GM19438 (cell line): ENCODE results near the gene ZSCAN1.
"Not testable (repeated sequence)": the region's sequence is repeated elsewhere in the genome, so short reads cannot be mapped to it uniquely, and the experiment has no call there.

Experiments used
- ATAC-seq: cut with Tn5 transposase; IDR thresholded peaks from one replicate; pipeline ENCODE4 v1.9.1; 2021; ENCODE audit warnings: low read depth; ENCODE audit not compliant: unreplicated experiment

The ZSCAN1 gene, protein sequence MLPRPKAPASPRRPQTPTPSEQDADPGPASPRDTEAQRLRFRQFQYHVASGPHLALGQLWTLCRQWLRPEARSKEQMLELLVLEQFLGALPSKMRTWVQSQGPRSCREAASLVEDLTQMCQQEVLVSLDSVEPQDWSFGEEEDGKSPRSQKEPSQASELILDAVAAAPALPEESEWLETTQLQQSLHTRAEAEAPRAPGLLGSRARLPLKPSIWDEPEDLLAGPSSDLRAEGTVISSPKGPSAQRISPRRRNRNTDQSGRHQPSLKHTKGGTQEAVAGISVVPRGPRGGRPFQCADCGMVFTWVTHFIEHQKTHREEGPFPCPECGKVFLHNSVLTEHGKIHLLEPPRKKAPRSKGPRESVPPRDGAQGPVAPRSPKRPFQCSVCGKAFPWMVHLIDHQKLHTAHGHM

DNA sequence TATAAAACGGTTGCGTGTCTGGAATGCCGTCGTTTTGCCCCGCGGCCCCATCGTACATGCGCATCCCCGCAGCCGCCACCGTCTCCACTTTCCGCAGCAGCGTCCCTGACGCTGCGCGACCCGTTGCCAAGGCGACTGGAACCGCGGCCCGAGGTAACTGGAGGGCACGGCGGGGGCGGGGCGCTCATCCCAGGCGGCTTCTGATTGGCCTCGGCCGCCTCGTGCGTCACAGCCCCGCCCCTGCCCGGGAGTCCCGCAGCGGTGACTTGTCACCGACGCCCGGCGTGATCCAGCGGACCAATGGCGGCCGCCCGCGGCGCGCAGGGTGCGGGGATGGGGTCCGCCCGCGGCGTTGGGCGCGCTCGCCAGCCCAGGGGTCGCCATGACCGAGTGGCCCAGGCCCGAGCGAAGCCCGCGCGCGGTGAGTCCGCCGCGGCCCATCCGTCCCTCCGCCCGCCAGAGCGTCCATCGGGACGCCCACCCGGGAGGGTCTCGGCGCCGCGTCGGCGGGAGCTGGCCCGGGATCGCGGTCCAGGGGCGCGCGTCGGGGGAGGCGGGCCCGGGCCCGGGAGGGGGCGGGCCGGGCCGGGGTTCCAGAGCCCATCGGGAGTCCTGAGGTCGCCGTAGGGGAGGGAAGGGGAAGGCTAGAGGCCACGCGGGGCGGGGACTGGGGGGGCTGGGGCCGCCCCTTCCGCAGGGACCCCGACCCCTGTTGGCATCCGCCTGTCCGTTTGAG, at the start of gene ZSCAN1:
Gene ZSCAN1, plus strand, starts transcription at position 285 of the 736 bp plus-strand sequence. CDS start 3,812 bp downstream, outside the sequence.
- ATAC-seq = no peak

DNA sequence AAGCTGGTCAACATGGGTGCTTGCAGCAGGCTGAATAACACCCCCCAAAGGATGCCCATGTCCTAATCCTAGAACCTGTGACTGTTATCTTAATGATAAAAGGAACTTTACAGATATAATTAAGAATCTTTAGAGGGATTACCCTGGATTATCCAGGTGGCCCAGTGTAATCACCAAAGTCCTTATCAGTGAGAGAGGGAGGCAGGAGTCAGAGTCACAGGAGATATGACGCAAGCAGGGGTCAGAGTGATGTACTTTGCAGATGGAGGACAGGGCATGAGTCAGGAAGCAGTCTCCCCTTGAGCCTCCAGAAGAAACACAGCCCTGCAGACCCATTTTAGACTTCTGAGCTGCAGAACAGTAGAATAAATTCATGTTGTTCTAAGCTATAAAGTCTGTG, 41.0 kb upstream of the ZSCAN1 start:
- no peak for ATAC-seq

DNA sequence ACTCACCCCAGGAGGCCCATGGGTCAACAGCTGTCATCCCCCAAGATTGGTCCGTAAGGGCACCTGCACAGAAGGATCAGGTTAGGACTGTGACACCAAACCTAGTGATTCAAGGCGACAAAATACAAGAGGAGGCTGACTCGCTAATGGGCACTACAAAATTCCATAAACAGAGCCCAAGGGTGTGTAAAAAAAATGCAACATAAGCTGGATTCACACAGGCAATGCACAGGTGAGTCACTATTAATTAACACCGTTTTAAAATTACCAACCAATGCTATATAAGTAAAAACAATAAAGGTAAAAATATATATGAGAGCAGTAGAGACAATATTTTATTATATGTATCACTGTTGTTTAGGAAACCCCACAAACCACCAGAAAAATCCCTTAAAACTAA, 33.1 kb upstream of the ZSCAN1 start:
- ATAC-seq = no peak

DNA sequence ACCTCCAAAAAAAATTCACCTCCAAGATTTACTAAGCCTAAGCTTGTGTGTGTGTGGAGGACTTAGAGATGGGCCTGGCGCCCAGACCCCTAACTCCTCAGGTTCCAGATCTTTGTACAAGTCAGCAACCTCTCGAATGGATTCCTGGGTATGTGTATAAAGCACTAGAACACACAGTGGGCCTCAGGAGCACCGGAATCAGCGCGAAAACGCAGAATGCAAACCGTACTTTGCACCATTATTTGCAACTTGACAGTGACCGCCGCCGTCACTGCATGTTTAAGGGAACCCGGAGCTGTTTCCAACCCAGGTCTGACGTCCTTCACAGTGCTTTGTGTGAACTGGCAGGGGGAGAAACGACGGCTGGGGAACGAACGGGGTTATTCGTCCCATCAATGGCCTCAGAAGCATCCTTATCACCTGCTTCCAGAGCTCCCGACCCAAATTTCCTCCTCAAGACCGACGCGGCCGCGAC, 31.9 kb upstream of the ZSCAN1 start:
- peak; percentile 17 for ATAC-seq

DNA sequence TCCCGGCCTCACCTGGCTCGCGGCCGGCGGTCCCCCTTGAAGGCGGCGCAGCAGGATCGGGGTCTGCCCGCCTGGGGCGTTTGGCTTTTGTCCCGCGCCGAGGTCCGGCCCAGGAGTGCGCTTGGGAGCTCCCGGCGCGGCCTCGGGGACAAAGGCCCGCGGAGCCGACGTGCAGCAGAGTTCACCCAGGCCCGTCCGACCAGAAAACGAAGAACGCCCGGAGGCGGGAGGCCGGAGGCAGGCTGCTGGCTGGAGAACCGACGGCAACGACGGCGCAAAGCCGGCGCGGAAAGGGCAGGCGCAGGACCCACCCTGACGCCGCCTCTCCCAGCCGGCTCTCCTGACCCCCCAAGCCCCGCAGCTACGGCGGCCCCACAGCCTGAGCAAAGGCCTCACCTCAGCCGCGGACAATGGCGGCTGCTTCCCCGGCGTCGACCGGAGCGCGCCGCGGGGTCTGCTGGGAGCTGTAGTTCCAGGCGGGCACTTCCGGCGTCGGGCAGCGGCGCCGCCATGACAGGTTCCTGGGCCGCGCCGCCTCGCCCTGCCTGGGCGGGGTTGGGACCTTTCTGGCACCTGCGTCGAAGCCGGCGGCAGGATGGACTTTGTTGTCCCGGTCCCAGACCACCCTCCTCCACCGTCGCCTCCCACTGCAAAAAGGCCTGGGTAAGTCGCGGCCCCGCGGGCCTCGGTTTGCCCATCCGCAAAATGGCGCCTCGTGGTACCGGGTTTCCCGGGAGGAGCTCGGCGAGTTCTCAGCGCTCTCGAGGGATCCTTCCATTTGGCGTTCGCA, 31.2 kb upstream of the ZSCAN1 start, which contains the start of gene ZNF606:
Gene ZNF606, minus strand, starts transcription at position 437 of the 790 bp plus-strand sequence. CDS start 1,501 bp downstream, outside the sequence.
- ATAC-seq = peak; percentile 90

DNA sequence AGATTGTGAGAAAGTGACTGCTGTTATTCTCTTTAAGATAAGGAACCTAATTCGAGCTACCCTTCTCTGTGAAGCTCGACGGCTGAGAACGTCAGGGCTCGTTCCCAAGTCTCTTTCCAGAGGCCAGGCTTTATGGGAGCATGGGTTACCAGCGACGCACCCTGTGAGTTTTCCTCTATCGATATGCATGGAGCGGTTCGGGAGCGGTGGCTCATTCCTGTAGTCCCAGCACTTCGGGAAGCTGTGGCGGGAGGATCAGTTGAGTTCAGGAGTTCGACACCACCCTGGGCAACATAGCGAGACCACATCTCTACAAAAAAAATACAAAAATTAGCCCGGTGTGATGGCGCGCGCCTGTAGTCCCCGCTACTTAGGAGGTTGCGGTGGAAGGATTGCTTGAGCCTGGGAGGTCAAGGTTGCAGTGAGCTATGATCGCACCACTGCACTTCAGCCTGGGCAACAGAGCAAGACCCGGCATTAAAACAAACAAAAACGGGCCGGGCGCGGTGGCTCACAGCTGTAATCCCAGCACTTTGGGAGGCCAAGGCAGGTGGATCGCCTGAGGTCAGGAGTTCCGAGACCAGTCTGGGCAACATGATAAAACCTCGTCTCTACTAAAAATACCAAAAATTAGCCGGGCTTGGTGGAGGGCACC, 30.5 kb upstream of the ZSCAN1 start:
- ATAC-seq = no peak

DNA sequence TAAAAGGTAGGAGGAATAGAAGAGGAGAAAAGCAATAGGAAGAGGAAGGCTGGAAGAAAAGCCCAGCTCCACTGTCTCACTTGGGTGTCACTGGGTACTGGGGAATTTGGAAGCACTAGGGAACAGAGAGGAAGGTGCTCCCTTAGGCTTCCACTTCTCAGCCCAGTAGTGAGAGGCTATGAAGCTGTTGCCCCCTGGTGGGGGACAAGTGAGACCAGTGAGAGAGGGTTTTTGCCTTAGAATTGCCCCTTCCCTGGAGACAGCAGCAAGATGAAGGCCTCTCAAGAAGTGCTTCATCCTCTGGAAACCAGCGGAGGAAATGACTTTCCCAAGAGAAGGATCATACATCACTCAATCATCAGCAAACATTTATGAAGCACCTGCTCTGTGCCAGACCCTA, 26.5 kb upstream of the ZSCAN1 start:
- ATAC-seq = no peak

DNA sequence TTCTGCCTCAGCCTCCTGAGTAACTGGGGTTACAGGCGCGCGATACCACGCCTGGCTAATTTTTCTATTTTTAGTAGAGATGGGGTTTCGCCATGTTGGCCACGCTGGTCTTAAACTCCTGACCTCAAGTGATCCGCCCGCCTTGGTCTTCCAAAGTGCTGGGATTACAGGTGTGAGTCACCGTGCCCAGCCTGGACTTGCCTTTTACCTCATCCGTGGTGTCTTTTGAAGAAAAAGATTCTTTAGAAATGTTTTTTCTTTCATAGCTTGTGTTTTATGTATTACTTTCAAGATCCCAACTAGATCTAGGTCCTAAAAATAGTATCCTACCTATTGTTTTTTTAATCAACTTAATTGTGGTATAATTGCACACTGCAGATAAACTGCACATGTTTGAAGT, 24.9 kb upstream of the ZSCAN1 start:
- not testable (repeated sequence) for ATAC-seq

DNA sequence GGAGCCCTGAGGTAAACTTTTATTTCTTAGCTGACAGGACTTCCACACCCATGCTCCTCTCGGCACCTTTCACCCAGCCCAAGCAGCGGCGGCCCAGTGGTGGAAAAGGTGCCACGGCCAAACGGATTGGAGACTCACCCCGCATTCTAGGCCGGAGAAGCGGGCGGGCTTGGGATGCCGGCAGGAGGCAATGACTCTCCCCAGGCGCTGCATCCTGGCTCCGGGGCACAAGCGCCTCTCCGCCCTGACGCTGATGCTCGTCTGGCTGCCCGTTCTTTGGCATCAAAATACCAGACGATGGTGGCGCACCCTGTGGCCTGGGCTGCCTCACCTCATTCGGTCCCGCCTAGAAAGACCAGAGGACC, 24.5 kb upstream of the ZSCAN1 start:
- ATAC-seq = no peak

DNA sequence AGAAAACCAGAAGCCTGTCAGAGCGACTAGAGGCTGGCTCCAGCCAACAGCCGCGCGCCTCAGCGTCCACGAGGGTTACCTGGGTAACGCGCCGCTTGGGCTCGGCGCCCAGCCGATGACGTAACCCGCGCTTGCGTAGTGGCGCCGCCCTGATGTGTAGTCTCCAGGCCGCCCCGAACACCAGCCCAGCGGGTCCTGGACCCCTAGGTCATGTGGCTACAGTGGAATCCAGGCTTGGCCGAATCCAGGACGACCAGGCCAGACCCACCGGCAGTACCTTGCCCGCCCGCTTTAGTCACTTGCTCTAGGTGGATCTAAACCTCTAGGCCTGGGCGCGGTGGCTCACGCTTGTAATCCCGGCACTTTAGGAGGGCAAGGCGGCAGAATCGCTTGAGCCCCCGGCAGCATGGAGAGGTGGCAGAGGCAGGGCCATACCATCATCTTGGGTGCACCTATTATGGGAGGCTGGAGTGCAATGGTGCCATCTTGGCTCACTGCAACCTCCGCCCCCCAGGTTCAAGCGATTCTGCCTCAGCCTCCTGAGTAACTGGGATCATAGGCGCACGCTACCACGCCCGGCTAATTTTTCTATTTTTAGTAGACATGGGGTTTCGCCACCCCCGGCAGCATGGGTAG, 24.0 kb upstream of the ZSCAN1 start:
- peak; percentile 72 for ATAC-seq

DNA sequence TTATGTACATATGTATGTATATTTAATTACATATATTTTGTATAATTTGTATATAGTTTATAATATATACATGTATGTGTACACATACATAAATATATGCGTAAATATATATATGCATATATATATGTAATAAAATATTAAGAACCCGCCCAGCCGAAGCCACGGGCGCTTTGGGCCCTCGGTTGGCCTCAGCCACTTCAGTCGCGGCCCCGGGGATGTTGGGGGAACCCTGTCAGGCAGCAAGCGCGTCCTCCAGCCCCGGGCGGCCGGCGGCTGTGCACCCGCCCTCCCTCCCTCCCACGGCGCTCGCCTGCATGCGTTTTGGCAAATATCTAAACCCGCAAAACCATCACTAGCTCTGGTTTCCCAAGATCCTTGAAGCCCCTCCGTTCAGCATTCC, 23.3 kb upstream of the ZSCAN1 start:
- no peak for ATAC-seq

DNA sequence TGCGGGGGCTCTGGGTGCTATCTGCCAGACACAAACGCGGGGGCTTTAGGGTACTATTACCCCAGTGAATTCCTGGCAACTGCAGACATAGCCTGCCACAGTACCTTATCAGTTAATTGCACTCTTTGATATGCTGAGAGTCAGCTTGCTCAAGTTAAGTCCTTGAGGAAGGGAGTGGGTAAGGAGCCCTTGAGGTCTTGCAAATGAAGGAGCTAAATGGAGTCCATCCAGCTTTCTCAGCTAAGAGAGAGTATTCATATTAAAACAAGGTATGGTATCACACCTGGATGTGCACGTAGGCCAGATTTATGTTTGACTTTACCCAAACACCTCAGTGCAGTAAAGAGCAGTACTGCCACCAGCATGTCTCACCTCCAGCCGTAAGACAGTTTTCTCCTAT, 19.7 kb upstream of the ZSCAN1 start:
- ATAC-seq = no peak

DNA sequence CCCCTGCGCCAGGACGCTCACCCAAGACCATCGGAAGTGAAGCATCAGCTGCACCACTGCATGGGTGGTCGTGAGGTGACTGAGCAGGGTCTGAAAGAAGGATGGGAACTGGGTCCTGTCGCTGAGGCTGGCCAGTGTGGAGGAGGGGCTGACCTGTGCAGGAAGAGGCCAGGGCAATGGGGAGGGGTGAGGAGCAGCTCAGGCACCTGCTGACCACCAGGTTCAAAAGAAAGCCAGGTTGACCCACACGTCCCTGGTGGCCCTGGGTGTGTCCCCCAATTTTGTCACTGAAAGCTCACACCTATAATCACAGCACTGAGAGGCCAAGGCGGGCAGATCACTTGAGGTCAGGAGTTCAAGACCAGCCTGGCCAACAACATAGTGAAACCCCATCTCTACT, 13.7 kb upstream of the ZSCAN1 start:
- ATAC-seq = no peak

DNA sequence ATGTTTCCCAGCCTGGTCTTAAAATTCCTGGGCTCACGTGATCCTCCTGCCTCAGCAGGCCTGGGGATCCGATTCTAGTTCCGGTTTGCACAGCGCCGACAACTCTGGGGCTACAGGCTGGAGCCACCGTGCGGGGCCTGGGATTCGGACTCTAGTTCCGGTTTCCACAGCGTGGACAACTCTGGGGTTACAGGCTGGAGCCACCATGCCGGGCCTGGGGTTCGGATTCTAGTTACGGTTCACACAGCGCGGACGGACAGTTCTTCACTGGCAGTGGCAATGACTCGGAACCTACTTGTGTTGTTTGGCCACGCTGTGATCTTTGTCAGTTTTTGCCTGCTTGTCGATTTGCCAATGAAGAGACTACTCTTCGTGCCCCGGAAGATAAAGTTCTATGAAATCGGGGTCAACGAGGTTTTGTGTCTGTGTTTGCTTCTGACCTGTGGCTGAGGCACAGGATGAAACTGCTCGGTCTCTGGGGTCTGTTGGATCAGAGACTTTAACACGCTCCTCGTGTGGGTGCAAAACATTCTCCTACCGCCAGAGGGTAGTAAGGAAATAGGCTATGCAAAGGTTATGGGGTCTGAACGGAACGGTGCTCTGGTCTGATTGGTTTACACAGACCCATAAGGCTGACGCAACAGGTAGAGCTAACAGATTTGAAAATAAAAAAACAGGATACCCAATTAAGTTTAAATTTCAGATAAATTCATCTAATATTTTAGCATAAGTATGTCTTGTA, 12.1 kb upstream of the ZSCAN1 start:
- no peak for ATAC-seq

DNA sequence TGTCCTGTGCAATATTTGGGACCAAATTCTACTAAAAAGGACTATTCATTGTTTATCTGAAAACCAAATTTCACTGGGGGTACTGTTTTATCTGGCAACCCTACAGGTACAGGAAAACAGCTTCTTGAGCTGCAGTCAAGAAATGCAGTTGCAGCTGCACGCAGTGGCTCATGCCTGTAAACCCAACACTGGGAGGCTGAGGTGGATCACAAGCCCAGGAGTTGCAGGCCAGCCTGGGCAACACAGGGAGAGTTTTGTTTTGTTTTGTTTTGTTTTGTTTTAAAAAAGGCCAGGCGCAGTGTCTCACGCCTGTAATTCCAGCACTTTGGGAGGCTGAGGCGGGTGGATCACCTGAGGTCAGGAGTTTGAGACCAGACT, 11.6 kb upstream of the ZSCAN1 start:
- ATAC-seq = no peak

DNA sequence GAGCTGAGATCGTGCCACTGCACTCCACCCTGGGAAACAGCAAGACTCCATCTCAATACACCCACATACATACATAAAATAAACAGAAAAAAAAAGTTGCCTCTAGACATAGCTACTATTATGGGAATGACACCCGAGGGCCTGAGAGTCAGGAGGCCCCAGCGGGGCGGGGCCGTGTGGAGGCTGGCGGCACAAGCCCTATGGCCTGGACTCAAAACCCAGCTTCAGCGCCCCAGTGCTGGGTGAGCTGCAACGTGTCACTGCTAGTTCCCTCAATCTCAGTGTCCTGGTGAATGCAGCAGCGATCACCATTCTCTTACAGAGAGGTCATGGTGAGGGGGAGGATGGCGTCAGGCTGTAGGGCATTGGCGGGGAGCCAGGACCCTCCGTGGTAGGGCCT, 9.2 kb upstream of the ZSCAN1 start:
- ATAC-seq = no peak

DNA sequence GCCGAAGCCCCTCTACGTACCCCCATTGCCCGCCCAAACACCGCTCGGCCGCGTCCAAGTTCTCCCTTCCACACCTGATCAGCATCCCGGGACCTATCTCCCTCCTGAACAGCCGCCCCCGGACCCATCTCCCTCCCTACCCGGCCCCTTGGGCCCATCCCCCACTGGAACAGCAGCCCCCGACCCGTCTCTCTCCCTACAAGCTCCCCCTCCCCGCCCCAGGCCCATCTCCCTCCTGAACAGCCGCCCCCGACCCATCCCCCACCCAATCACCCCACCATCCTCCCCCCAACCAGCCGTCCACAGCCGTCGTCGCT, 610 bp downstream of the ZSCAN1 start:
- no peak for ATAC-seq

DNA sequence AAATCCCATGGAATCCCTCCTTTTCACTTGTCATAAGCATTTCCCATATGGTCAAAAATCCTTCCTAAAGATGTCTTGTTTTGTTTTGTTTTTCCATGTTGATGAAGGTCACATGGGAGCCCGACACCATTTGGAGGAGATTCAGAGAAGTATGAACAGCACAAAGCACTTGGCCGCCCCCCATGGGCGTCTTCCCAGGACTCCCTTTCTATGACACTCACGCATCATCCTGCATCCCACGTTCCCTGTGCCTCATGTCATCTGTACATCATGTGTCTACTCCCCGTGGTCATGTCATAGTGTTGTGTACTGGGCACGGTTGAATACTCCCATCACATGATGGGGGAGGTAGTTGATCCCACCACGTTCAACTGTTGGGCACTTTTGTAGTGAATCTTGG, 2.0 kb downstream of the ZSCAN1 start:
- no peak for ATAC-seq

DNA sequence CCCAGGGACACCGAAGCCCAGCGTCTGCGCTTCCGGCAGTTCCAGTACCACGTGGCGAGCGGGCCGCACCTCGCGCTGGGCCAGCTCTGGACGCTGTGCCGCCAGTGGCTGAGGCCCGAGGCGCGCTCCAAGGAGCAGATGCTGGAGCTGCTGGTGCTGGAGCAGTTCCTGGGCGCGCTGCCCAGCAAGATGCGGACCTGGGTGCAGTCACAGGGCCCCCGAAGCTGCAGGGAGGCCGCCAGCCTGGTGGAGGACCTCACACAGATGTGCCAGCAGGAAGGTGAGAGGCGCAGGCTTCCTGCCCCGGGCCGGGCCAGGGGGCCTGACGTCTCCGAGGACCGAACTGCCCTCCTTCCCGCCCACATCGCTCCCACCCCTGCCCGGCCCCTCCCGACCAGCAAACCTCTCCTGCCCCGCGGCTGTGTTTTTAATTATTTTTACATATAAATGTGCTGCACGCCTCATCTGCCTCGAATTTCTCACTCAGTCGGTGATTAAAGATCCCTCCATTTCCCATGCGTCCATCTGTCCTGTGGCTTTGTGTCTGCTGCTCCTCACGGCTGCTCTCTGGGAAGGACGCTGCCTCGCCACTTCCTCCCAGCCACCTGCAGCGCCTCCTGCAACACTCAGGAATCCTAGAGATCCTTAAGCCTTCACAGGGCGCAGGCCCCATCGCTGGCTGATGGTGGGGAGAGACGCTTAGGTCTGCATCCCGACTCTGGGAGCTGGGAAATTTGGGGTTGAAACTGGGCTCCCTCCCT, 4.3 kb downstream of the ZSCAN1 start:
- ATAC-seq = no peak
